HUES6 (cell line): ENCODE data around the gene GALT.

Experiments
- H3K27ac ChIP-seq: 2 replicates; pipeline ENCODE4 v1.7.0; 2013; ENCODE audit warnings: low read depth, mild to moderate bottlenecking, low read length, inconsistent platforms
- H3K27me3 ChIP-seq: 2 replicates; pipeline ENCODE4 v1.6.1; 2013; ENCODE audit warnings: low read length; ENCODE audit not compliant: control insufficient read depth, insufficient read depth
- H3K36me3 ChIP-seq: 2 replicates; pipeline ENCODE4 v1.6.1; 2013; ENCODE audit warnings: low read length; ENCODE audit not compliant: control insufficient read depth, insufficient read depth
- H3K4me1 ChIP-seq: 2 replicates; pipeline ENCODE4 v1.6.1; 2013; ENCODE audit warnings: low read length; ENCODE audit not compliant: control insufficient read depth, insufficient read depth
- H3K4me3 ChIP-seq: 2 replicates; pipeline ENCODE4 v1.5.1; 2013; ENCODE audit warnings: low read depth, low read length
- H3K9ac ChIP-seq: one replicate; pipeline ENCODE4 v1.6.1; 2013; ENCODE audit warnings: mild to moderate bottlenecking, low read length
- H3K9me3 ChIP-seq: 2 replicates; pipeline ENCODE4 v1.6.1; 2013; ENCODE audit warnings: low read depth, low read length; ENCODE audit not compliant: control insufficient read depth, insufficient read depth

Gene GALT

GRCh38 chr9:34665381-34666250, 19.1 kb downstream of the GALT start:
- Histone ChIP-seq H3K4me3 (peak overlapping the region; percentile 95), H3K4me1 (peaks cover 4% of the 10 kb centered on the region; the same call in 1 of the 2 replicates), H3K27me3 (no peaks in the 10 kb centered on the region), H3K36me3 (peaks cover 12% of the 10 kb centered on the region), H3K27ac (peak overlapping the region; percentile 88), H3K9me3 (peaks cover 9% of the 10 kb centered on the region; the same call in 1 of the 2 replicates), H3K9ac (peak overlapping the region; percentile 80)

GRCh38 chr9:34669809-34670562, 23.5 kb downstream of the GALT start:
- H3K36me3 ChIP-seq = peaks cover 7% of the 10 kb centered on the region
- no peak overlapping the region for H3K27ac ChIP-seq
- H3K27me3 ChIP-seq = no peaks in the 10 kb centered on the region
- no peak overlapping the region for H3K4me3 ChIP-seq
- H3K4me1 ChIP-seq = no peaks in the 10 kb centered on the region
- no peak overlapping the region for H3K9ac ChIP-seq
- peaks cover 9% of the 10 kb centered on the region; the same call in 1 of the 2 replicates for H3K9me3 ChIP-seq

GRCh38 chr9:34671307-34671706, 24.8 kb downstream of the GALT start:
- H3K27me3 ChIP-seq = no peaks in the 10 kb centered on the region
- peaks cover 3% of the 10 kb centered on the region; the same call in 1 of the 2 replicates for H3K4me1 ChIP-seq
- H3K27ac ChIP-seq = no peak overlapping the region
- no peak overlapping the region for H3K9ac ChIP-seq
- H3K9me3 ChIP-seq = peaks cover 9% of the 10 kb centered on the region; the same call in 1 of the 2 replicates
- H3K36me3 ChIP-seq = peaks cover 7% of the 10 kb centered on the region
- H3K4me3 ChIP-seq = no peak overlapping the region

- Histone ChIP-seq H3K36me3 (no peaks in the 10 kb centered on the region), H3K4me3 (no peak overlapping the region), H3K9ac (no peak overlapping the region), H3K27me3 (no peaks in the 10 kb centered on the region), H3K27ac (no peak overlapping the region), H3K4me1 (peaks cover 3% of the 10 kb centered on the region; the same call in 1 of the 2 replicates), H3K9me3 (peaks cover 6% of the 10 kb centered on the region; the same call in 1 of the 2 replicates)
These were observed 28.0 kb downstream of the GALT start for GRCh38 chr9:34674440-34674839.

GRCh38 chr9:34675048-34675714, 28.7 kb downstream of the GALT start:
- H3K4me1 ChIP-seq = peaks cover 3% of the 10 kb centered on the region; the same call in 1 of the 2 replicates
- H3K9me3 ChIP-seq = no peaks in the 10 kb centered on the region
- no peak overlapping the region for H3K9ac ChIP-seq
- no peaks in the 10 kb centered on the region for H3K27me3 ChIP-seq
- H3K4me3 ChIP-seq = no peak overlapping the region
- no peaks in the 10 kb centered on the region for H3K36me3 ChIP-seq
- H3K27ac ChIP-seq = no peak overlapping the region

- Histone ChIP-seq H3K27me3 (no peaks in the 10 kb centered on the region), H3K9me3 (no peaks in the 10 kb centered on the region), H3K36me3 (no peaks in the 10 kb centered on the region), H3K27ac (no peak overlapping the region), H3K4me1 (peaks cover 3% of the 10 kb centered on the region; the same call in 1 of the 2 replicates), H3K4me3 (no peak overlapping the region), H3K9ac (no peak overlapping the region)
These were observed 29.4 kb downstream of the GALT start for GRCh38 chr9:34675869-34676268.

GRCh38 chr9:34684145-34684544, 37.7 kb downstream of the GALT start:
- Histone ChIP-seq H3K9me3 (no peaks in the 10 kb centered on the region), H3K27me3 (no peaks in the 10 kb centered on the region), H3K4me3 (no peak overlapping the region)

GRCh38 chr9:34684816-34685215, 38.3 kb downstream of the GALT start:
- Histone ChIP-seq H3K27ac (no peak overlapping the region), H3K9ac (no peak overlapping the region), H3K9me3 (no peaks in the 10 kb centered on the region), H3K4me3 (no peak overlapping the region), H3K4me1 (peaks cover 11% of the 10 kb centered on the region), H3K36me3 (no peaks in the 10 kb centered on the region), H3K27me3 (no peaks in the 10 kb centered on the region)

More at GRCh38 chr9:34684145-34684544, 37.7 kb downstream of the GALT start:
- Histone ChIP-seq H3K27ac (no peak overlapping the region), H3K4me1 (peaks cover 11% of the 10 kb centered on the region), H3K36me3 (no peaks in the 10 kb centered on the region), H3K9ac (no peak overlapping the region)

- Histone ChIP-seq H3K27me3 (no peaks in the 10 kb centered on the region), H3K9me3 (no peaks in the 10 kb centered on the region), H3K36me3 (no peaks in the 10 kb centered on the region), H3K4me1 (peaks cover 11% of the 10 kb centered on the region), H3K4me3 (no peak overlapping the region), H3K9ac (no peak overlapping the region), H3K27ac (no peak overlapping the region)
These were observed 39.1 kb downstream of the GALT start for GRCh38 chr9:34685591-34685990.

GRCh38 chr9:34686231-34686630, 39.8 kb downstream of the GALT start:
- H3K9me3 ChIP-seq = no peaks in the 10 kb centered on the region
- H3K27ac ChIP-seq = no peak overlapping the region

More at GRCh38 chr9:34686231-34686630, 39.8 kb downstream of the GALT start:
- no peaks in the 10 kb centered on the region for H3K27me3 ChIP-seq
- H3K9ac ChIP-seq = no peak overlapping the region
- H3K36me3 ChIP-seq = no peaks in the 10 kb centered on the region
- no peak overlapping the region for H3K4me3 ChIP-seq
- H3K4me1 ChIP-seq = peaks cover 11% of the 10 kb centered on the region
